MV-4-11 (cell line): Measurements from ENCODE around the gene B4GALT6.
A peak's percentile ranks its signal among the peaks of the same experiment; 100 is the strongest.

Source experiments
- DNase-seq: peaks from one replicate; lab custom pipeline; 2025; lab: John Stamatoyannopoulos, UW

The B4GALT6 gene

DNA sequence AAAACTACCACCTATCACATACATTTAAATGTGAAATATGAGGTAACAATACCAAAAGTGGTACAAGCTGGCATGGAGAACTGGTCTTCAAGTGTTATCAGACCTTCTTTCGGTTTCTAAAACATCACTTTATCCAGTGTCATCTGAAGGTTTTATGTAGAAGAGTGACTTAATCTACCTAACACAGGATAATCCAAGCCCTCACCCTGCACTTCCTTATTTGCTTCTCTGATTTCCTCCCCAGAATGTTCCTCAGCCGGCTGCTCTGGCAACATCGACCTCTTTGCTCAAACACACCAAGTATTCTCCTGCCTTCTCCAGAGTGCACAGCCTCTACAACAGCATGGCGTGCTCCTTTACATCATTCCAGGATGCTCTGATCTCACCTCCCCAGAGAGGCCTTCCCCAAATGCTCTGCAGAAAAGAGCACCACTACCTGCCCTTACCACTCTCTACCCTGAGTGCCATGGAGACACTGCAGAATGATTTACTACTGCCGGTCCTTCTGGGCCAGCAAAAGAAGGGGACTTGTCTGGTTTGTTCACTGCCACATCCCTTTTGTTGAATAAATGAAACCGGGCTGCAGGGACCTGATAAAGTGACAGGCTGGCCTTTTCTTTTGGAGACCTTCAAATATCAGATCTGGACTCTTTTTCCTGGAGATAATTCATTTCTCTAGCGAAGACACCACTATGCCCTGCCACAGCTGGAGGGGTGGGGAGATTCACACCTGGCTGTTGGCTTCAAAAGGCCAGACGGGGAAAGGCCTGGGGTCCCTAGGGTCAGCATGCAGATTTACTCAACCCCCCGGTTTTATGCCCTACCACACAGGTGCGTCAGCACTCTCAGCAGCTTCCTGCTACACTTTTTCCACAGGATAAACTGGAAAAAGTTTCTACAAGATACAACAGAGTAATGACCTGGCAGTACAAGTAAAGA is 50.7 kb downstream of the B4GALT6 start:
- no peak for DNase-seq

- no peak for DNase-seq
Measured at GRCh38 chr18:31632356-31632755, 52.0 kb downstream of the B4GALT6 start.

DNA sequence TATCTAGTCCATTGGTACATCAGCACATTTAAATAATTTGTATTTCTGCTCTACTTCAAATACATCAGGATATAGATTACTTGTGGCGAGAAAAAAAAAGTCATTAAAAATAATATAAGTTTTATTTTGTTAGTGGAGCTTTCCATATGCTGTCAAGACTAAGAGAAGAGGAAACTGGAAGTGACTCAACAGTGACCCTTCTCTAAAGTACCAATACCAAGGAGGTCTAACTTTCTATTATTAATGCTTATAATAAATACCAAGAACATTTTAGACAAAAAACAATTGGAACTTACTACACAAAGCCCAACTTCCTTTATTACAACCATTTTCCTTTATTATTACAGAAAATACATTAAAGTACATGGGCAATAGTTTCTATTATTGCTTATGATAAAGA is 52.9 kb downstream of the B4GALT6 start:
- no peak for DNase-seq

DNA sequence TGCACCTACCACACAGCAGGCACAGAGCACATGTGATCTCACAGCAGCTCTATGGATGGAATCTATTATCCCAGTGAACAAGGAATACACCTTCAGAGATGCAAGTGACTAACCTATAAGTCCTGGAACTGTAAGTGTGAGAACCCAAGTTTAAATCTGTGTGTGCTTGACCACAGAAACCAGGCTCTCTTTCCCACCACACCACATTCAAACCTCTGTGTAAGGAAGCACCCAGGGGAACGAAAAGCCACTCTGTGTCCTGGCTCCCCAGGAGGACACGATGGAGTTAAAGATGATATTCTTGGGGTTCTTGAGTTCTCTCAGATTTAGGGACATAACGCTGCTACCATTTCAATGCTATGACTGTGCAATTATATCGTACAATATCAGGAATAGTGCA is 53.8 kb downstream of the B4GALT6 start:
- DNase-seq = no peak

DNA sequence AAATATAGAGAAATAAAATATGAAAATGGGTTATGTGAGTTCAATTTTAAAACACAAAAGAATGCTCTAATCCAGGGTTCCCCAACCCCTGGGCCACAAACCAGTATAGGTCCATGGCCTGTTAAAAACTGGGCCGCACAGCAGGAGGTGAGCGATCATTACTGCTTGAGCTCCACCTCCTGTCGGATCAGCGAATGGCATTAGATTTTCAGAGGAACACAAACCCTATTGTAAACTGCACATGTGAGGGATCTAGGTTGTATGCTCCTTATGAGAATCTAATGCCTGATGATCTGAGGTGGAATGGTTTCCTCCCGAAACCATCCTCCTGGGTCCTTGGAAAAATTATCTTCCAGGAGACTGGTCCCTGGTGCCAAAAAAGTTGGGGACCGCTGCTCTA is 58.0 kb downstream of the B4GALT6 start:
- DNase-seq = no peak

- DNase-seq = peak; percentile 61
Measured at GRCh38 chr18:31624892-31625640, 59.3 kb downstream of the B4GALT6 start.

GRCh38 chr18:31619291-31619690 is 65.1 kb downstream of the B4GALT6 start:
- DNase-seq = no peak

GRCh38 chr18:31618801-31619200 is 65.6 kb downstream of the B4GALT6 start:
- no peak for DNase-seq

DNA sequence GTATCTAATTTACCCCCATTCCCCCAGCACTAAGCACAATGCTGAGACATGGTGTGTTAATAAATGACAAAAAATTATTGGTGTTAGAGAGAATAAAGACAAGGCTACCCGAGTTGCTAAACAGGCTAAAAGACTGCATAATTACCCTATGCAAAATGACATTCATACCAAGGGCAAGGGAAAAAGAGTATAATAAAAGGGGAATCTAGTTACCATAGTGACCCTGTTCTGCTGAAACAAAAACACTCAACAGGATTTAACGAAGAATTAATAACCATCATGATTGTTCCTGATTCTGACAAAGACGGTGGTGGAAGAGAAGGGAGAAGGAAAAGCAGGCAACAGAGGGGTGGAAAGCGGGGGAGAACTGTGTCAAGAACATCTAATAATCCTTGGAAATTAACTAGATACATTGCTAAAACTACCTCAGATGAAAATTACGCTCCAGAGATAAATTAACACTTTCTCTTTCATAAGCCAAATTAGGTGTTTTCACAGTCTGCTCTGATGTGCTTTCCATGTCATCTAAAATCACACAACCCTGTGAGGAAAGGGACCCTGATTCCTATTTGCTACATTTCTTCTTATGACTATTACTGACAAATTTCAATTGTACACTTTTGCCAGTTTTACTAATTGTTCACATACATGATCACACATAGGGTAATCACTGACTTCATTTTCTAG is 67.2 kb downstream of the B4GALT6 start:
- DNase-seq = no peak

DNA sequence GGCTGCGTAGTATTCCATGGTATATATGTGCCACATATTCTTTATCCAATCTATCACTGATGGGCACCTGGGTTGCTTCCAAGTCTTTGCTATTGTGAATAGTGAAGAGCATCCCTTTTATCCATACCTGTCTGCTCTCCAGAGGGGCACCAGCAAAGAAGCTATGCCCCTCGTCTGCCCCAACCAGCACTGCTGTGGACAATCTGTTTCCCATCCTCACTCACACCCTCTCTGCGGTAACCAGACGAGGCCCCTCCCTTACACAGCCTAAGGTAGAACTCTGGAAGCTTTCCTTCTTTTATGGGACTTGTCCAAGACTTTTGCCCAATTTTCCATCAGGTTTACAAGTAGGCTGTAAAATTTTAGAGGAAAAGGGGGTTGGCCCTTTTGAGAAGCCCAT is 67.8 kb downstream of the B4GALT6 start:
- DNase-seq = no peak

GRCh38 chr18:31614044-31614443 is 70.3 kb downstream of the B4GALT6 start:
- DNase-seq = no peak

- DNase-seq = no peak
Measured at GRCh38 chr18:31612124-31612523, 72.3 kb downstream of the B4GALT6 start.

DNA sequence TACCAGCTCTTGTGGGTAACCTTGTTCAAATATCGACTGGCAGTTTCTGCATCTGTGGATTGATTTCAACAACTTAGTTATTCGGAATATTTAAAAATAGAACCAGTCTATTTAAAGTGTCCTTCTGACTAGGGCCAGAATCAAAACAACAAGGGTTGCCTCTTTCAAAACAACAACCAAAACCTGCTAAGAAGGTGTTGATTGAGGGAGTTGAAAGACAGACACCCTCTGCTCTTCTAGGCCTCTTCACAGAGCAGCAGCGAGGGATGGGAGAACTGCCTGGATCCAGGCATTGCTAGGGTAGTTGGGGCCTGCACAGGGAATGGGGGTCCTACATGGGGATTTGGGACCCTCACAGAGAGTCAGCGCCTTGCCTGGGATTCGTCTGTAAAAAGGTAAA is 72.9 kb downstream of the B4GALT6 start:
- DNase-seq = no peak

- DNase-seq = no peak
Measured at GRCh38 chr18:31610286-31611205, 73.8 kb downstream of the B4GALT6 start.

DNA sequence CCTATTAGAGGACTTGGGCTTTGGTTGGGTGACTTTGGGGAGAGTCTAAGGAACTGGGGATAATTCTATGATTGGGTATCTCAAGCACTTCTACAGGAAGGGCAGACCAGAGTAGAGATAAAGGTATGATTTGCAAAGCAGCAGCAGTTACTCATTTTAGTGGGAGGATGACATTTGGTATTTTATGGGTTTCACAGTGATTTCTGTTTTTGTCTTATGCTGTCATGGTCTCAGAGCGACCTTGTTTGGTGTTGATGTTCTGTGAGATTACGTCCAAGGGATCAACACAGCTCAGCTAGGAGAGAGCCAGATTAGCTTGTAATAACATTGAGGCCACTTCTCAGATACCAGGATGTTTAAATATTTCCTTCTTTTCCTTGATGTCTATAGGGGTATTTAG is 74.5 kb downstream of the B4GALT6 start:
- DNase-seq = no peak

- DNase-seq = no peak
Measured at GRCh38 chr18:31607384-31607783, 77.0 kb downstream of the B4GALT6 start.

GRCh38 chr18:31606265-31606664 is 78.1 kb downstream of the B4GALT6 start:
- no peak for DNase-seq

DNA sequence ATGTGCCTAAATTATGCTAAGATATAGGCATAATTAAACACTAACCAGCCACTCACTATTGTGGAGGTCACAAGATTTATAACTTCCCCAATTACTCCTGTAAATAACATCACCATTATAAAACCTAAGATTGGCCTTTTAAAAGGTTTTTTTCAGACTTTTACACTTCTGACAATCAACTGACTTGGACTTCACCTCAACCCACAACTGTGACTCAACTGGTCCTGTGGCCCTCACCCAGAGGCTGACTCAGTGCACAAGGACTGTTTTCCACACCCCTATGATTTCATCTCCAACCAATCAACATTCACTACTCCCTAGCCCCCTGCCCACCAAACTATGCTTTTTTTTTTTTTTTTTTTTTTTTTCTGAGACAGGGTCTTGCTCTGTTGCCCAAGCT is 81.1 kb downstream of the B4GALT6 start:
- no peak for DNase-seq

DNA sequence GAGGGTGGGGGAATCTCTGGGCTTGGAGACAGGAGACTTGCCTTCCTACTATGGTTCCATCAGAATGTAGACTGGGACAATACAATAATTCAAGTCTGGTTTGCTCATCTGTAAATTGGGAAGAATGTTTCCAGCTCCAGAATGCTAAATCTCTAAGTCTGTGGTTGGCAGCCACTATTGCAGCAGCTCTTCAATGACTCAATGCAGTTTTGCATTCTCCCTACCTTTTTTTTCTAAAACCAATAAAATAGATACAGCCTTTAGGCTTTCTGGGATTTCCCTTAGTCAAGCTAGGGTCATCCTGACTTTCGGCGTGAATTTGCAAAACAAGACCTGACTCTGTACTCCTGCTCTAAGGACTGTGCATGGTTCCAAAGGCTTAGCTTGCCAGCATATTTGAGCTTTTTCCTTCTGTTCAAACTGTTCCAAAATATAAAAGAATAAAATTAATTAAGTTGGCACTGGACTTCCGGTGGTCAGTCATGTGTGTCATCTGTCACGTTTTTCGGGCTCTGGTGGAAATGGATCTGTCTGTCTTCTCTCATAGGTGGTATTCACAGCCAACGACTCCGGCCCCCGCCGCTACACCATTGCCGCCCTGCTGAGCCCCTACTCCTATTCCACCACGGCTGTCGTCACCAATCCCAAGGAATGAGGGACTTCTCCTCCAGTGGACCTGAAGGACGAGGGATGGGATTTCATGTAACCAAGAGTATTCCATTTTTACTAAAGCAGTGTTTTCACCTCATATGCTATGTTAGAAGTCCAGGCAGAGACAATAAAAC is 86.2 kb downstream of the B4GALT6 start:
- DNase-seq = no peak

GRCh38 chr18:31596081-31596872 is 88.1 kb downstream of the B4GALT6 start:
- peak; percentile 18 for DNase-seq
